Left kidney (tissue), 8 donors: ENCODE data around the gene KRT31. TPM values are rescaled to one million over a fixed set of nuclear protein-coding genes. Genes with fewer than 3 reads are reported as not detected.
"Not testable (repeated sequence)": the region's sequence is repeated elsewhere in the genome, so short reads cannot be mapped to it uniquely, and the experiment has no call there.

Experiments used
- DNase-seq: peaks from one replicate; pipeline ENCODE4 v3.0.0-alpha.2; 2013
- long read RNA-seq, 8 donors: transcript quantifications; one replicate each; lab custom pipeline, GENCODE V29; 2026
- polyA plus RNA-seq: library from polyadenylated mRNA; unstranded; fragments of 120-200 nt; gene quantifications from one replicate; pipeline ENCODE4 v1.2.1, GENCODE V29; 2013; ENCODE audit not compliant: insufficient read length

Gene KRT31
- polyA plus RNA-seq, result not detected
- long read RNA-seq, donor 1, result 0 reads
- long read RNA-seq, donor 2, result 0 reads
- long read RNA-seq, donor 3, result 0 reads
- long read RNA-seq, donor 4, result 0 reads
- long read RNA-seq, donor 5, result 0 reads
- long read RNA-seq, donor 6, result 0 reads
- long read RNA-seq, donor 7, result 0 reads
- long read RNA-seq, donor 8, result 0 reads

DNA sequence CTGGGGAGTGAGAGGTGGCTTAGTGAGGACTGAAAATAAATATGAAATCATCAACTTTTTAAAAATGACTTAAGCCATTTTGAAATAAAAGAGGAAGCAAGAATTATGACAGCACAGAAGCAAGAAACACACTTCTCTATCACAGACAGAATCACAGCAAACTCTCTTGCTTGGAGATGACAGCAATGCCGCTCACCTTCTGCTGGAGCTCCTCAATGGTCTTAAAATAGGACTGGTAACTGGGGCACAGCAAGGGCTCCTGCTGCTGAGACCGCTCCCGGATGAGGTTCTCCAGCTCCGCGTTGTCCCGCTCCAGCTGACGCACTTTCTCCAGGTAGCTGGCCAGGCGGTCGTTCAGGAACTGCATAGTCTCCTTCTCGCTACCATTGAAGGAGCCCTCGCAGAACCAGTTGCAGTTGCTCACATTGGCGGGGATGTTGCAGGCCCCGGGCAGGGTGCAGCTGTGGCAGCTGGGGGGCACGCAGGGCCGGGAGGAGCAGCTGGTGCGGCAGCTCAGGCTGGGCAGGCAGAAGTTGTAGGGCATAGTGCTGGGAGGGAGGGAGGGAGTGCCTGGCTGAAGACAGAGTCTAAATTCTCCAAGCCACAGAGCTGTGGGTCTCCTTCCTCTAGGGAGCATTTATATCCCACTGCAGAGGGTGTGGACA lies at the start of gene KRT31:
KRT31 (minus strand) TSS at position 613 of the 665 bp plus-strand sequence; CDS start at position 544, 69 bp downstream.
- DNase-seq, result no peak

DNA sequence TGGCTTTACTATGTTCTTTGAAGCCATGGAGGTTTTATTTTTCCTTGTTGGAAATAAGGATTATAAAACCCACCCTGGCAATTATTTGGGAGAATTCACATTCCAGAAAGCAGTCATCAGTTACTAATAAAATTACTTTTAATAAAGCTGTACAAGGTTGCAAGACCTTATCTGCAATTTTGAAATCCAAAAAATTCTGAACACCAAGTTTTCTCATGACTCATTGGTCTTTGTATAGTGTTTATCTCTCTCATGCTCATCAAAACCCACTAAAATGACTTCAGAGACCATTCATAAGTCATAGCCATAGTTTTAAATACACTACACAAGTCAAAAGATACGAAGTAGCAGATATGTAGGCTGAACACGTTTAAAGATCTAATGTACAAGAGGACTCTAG lies 49.4 kb upstream of the KRT31 start:
- no peak for DNase-seq

DNA sequence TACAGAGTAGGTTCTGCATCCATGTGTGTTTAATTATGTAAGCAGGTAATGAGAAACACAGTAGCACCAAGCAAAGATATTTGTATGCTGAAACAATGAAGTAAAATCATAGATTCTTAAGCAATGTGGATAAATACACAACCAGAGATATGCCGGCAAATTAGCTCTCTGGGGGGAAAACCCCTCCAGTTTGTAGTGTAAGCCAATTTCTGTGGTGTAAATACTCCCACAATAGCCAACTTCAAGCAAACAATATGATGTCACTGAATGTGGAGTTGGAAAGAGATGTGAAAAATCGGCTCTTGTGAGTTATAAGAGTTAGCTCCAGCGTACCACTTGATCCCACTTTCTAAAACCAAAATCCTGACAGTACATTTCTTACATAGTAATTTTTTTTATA lies 47.2 kb upstream of the KRT31 start:
- no peak for DNase-seq

DNA sequence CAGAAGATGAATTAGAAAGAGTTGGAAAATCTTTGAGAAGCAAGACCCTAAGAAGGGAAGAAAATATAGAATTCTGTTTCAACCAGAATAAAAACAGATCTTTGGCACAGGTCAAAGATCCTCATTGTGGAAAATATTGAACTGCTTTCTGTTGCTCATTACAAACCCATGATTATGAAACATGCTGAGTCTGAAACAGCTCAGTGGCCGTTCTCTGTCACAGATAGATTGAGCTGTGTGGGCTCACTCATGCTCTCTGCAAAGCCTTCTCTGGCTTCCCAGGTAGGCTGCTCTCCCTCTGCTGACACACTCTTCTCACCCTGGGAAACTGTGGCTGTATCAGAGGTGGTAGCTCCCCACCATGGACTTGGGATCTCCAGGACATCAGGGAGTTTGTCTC lies 46.8 kb upstream of the KRT31 start:
- no peak for DNase-seq

DNA sequence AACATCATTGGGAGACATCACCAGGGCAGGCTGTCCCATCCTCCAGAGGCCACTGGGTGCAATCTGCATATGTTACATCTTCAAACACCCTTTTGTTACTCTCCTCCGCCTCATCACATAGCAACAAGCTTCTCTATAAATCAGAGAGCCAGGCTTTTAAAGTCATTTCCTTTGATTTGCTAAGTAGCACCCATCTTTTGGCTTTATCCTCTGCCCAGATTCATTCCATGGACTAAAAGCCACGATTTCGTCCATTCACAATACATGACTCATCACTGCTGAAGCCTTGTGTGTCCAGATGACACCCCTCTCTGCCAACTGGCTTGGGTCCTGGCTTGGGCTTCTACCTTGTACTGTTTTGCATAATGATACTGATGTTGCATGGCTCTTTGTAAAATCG lies 45.3 kb upstream of the KRT31 start:
- DNase-seq, result no peak

DNA sequence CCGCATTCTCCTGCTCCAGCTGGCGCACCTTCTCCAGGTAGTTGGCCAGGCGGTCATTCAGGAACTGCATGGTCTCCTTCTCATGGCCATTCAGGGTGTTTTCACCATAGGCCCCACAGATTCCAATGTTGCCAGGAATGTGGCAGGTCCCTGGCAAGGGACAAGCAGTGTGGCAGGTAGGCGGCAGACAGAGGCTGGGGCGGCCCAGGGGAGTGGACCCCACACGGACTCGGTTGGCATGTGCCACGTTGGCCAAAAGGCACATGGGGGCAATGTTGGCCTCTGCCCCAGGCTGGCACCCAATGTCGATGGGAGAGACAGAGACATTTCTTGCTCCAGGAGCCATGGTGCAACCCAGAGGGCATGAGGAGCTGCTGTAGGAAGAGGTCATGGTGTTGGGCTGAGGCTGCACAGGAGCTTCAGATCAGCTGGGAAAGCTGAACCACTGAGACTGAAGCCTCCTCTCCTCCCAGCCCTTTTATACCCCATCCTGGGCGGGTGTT lies 43.2 kb upstream of the KRT31 start, which contains the start of gene KRT38:
KRT38 (minus strand) TSS at position 453 of the 503 bp plus-strand sequence; CDS start at position 391, 62 bp downstream.
- DNase-seq, result no peak

DNA sequence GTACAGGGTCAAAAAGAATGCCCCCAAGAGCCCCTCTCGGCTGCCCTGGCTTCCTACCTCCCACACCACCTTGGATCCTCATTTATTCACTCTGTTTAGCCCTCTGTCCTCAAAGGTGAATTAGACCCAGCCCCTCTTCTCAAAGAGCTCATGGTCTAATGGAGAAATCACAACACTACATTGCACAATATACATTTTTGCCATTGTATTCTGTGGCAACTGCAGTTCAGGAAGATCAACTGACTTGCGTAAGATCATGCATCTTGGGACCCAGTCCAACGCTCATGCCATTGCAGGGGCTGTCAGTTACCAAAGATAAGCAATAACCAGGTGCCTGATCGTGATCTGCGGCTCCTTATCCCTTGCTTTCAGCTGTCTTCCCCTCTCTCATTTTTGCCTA lies 42.0 kb upstream of the KRT31 start:
- DNase-seq, result no peak

DNA sequence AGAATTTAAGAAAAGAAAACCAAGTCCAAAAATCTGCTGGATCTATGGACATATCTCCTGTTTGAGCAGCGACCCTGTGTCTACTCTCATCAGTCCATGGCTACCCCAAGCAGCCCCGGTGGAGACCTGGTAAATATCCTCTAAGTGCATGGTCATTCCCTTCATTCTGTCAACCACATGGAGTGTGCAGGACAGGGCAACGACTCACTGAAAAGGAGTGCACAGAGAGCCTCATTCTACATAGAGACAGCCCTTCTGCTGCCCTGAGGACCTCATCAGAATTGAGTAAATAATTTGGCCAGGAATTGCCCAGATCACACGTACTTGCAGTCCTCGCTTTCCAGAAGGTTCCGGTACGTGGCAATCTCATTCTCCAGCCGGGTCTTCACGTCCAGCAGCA lies 40.4 kb upstream of the KRT31 start:
- no peak for DNase-seq

DNA sequence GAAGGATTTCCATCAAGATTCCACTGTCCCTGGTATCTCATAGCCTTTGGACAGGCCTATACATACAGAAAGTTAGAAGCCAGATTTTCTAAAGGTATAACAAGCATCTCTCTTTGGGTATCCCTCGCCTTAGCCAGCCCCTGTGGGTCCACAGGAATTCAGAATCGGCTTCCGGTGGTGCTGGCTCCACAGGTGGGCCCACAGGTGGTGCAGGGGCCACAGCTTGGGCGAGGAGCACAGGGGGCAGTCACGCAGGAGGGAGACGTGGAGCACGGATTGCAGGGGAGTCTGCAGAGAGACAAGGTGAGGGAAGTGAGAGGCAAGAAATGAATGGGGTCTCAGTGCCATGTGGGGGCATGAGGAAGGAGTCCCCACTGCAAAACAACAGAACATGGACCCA lies 39.8 kb upstream of the KRT31 start:
- no peak for DNase-seq

DNA sequence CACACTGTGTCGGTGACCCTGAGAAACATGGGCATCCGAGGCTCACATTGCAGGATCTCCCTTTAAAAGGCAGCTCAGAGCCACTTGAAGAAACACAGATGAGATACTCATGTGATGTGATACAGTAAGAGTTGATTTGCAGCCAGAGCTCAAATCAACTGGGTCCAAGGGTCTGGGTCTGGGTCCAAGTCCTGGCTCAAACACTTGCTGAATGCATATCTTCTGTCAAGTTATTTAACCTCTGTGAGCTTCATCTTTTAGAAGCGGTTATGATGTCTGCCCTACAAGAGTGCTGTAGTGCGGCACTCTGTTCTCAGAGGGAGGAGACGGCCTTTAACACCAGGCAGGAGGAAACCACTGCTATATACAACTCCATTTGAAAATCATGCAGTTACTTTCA lies 37.0 kb upstream of the KRT31 start:
- no peak for DNase-seq

DNA sequence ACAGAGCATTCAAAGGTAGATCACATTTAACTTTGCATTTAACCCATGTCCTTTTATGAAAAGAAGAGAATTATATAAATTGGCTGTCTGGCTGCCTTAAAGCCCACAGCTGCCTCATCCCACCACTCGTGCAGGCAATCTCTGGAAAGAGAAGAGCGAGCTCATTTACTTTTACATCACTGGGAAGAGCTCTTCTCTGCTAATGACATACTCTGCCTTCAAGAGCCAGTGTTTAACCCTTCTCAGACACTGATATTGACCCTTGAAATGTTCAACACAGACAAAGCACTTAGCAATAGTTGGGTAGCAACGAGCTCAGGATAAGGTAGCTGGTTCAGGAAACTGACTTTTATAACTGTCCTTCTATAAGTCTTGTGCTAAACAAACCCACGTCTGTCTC lies 36.6 kb upstream of the KRT31 start:
- DNase-seq, result no peak

DNA sequence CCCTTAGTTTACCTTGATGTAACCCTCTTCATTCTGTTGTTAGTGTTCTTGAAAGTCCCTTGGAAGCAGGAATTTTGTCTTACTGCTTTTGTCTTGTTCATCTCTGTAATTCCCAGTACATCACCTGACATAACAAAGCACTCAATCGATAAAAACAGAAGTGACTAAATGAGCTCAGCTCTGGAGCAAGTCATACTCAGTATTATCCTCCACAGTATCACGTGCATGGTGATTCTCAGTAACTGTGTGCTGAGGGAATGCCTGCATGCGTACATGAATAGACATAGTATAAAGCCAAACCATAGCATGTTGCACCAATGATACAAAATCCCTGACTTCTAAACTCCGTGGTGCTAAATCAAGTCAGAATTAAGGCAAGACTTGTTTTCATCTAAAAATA lies 36.2 kb upstream of the KRT31 start:
- no peak for DNase-seq

DNA sequence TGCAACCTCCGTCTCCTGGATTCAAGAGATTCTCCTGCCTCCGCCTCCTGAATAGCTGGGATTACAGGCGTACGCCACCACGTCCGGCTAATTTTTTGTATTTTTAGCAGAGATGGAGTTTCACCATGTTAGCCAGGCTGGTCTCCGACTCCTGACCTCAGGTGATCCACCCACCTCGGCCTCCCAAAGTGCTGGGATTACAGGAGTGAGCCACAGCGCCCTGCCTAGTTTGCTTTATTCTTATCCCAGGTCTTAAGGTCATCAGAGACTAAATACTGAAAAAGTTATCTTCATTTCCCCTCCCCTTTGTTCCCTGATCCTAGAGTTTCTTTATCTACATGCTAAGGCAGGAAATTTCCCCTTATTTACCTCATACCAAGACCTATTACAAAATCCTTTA lies 33.0 kb upstream of the KRT31 start:
- not testable (repeated sequence) for DNase-seq

DNA sequence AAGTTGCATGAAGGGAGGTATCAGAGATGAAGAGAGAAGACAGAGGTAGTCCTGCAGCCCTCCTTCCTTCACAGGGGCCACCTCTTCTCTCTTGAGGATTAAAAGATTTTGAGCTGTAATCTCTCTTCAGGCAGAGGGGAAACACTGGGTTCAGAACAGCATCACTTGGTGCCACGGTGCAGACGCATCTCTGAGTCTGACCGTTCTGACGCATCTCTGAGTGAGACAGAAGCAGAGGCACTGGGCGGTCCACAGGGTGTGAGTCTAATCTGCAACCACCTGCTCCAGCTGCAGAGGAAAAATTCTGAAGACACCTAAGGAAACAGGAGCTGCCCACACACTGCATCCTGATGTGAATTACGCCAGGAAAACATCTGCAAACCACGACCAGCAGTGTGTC lies 32.3 kb upstream of the KRT31 start:
- no peak for DNase-seq

DNA sequence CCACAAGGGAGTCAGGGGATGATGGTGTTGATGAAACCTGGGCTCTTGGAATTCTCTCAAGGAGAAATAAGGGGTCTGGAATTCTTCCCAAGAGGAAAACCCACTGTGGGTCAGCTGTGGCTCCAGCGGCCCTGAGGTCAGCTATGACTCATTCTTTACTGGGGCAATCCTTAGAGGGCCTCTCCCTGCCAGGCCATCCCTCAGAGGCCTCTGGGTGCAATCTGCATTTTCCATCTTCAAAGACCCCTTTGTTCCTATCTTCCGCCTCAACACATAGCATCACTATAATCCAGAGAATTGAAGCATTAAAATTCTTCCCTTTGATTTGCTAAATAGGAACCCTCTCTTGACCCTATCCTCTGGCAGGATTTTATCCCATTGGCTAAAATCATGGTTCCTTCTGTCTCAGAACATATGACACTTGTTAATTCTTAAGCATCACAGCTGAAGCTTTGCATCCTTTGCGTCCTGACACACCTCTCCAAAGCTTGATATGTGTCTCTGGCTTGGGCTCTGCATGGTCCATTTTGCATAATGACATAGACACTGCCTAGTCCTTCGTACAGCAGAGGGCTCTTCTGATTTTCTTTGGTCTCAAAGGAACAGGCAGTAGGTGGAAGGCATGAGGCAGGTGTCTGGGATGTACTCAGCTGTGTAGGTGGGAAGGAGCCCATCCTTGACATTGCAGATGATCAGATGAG lies 31.3 kb upstream of the KRT31 start:
- DNase-seq, result no peak

DNA sequence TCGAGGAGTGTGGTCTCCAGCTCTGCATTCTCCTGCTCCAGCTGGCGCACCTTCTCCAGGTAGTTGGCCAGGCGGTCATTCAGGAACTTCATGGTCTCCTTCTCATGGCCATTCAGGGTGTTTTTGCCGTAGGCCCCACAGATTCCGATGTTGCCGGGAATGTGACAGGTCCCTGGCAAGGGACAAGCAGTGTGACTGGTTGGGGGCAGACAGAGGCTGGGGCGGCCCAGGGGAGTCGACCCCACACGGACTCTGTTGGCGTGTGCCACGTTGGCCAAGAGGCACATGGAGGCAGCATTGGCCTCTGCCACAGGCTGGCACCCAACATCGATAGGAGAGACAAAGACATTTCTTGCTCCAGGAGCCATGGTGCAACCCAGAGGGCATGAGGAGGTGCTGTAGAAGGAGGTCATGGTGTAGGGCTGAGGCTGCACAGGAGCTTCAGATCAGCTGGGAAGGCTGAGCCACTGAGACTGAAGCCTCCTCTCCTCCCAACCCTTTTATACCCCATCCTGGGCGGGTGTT lies 26.8 kb upstream of the KRT31 start, which contains the start of gene KRT37:
KRT37 (minus strand) TSS at position 475 of the 525 bp plus-strand sequence; CDS start at position 413, 62 bp downstream.
- DNase-seq, result no peak

DNA sequence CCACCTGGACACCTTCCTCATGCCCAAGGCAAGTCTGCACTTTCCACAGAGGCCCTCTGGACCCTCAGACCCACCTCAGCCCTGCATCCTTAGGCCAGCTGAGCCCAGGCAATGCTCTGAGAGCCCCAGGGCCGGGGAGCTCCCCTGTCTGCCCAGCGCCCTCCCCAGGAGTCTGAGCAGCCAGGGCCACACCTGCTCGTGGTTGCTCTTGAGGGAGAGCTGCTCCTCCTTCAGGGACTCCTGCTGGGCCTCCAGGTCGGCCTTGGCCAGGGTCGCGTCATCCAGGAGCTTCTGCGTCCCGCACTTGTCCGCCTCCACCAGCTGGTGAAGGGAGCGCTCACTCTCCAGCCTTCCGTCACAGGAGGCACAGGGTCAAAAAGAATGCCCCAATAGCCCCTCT lies 25.2 kb upstream of the KRT31 start:
- not testable (repeated sequence) for DNase-seq

DNA sequence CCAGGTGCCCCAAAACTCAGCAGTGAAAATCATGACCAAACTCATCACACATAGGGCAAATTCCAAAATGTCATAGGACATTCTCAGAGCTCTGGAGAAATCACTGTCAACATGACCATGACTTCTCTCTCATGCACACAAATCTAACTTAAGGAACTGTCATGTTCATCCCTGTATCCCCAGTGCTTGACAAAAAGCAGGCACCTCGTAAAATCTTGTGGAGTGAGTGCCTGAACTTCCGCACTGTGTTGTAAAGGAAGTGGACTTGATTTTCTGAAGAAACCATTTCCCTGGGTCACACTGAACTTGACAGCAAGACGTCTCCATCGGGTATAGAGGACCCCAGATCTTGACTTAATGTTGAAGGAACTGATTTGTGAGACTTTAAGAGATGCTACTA lies 24.2 kb upstream of the KRT31 start:
- DNase-seq, result no peak

DNA sequence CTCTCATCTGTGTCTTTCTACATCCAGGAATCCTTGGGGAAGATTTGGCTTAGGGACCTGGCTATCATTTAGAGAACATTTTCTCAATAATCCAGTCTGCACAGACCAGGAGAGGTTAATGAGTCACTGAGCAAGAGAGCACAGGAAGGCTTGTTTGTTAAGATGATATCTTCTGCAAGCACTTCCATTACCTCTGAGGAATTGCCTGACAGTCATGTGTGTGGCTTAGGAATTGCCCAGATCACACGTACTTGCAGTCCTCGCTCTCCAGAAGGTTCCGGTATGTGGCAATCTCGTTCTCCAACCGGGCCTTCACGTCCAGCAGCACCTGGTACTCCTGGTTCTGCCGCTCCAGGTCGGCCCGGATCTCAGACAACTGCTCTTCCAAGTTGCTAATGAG lies 23.7 kb upstream of the KRT31 start:
- no peak for DNase-seq

DNA sequence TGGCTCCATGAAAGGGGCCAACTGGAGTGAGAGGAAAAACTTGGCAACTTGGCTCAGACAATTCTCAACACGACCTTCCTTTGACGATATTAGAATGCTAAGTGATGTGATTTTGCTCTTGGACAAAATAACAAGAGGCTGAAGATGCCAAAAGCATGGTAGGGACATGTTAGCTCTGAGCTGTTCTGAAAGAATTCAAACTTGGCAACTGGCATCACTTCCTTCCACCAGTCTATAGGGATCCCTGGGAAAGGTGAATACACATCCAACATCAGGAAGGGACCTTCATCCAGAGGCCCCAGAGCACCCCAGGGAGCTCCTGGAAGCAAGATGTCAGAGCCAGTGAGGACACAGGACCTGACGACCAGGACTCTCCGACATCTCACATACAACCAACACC lies 22.7 kb upstream of the KRT31 start:
- no peak for DNase-seq

DNA sequence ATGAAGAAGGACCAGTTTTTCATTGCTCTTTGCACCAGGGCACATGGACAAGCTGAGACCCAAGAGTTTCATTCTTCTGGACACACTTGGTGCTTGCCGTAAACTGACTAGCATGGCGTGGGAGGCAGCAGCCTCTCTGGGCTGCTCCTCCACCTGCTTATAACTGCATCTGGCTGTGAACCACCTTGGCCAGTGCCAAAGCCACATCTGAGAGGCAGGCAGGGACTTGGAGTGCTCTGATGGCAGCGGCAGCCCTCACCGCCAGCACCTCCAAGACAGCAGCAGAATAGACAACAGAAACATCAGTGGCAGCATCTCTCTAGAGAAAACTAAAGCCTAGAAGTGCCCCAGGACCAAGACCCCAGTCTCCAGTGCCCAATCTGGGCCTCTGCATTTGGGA lies 22.3 kb upstream of the KRT31 start:
- DNase-seq, result no peak

DNA sequence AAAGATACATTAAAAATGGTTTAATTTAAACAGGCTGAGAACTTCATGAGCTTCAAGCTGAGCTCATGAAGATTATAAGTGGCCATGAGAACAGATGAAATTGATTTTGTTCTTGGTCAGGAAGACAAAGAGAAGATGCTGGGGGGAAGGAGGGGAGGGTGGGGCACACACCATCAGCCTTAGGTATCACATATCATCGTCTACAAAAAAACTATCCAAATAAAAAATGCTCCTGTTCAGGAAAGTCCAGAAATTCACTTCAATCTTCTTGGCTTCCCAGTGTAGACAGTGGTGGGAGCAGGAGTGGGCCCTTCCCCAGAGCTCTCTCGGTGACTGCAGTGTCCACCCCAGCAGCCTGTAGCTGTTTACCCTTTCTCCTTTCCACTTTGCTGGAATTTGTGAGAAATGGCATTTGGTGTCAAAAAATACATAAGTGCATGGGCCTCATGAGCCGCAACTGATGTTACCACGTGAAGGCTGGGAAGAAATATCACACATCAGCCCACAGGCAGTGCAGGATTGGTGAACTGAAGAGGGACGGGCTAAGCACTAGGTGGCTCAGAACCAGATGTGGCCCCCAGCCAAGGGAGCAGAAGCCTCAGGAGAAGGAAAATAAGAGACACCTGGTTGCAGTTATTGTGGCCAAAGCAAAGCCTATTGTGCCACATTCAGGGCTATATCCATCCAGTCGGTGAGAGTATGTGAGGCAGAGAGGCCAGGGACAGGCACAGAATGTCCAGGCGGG lies 20.9 kb upstream of the KRT31 start:
- no peak for DNase-seq
